ENCODE measurements around the gene RALY. TPM values are rescaled to one million over a fixed set of nuclear protein-coding genes. Genes with fewer than 3 reads are reported as not detected.

The RALY gene
- total and polyA plus RNA-seq, 2 experiments from 2014 or later, result 122 to 240 TPM

DNA sequence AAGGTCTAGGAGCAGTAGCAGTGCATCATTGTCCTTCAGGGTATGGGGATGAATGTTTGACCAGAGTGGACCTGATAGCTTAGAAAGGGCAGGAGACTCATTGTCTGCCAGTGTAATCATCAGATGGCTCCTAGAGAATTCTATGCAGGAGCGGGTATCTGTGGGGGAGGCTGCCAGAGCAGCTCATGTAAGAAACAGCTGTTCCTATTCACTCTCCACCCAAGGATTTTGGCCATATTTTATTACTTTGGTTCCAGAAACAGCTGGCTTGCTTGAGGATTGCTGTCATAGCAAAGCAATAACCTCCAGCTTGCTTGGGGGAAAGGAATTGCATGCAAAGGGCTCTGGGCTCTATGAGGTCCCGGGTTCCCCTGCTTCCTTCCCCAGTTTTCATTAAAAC, 44.1 kb downstream of the RALY start:
- H3K9me3 ChIP-seq (ENCODE audit: low read depth), result no peaks in the 10 kb centered on the region
- no peak overlapping the region for H3K4me3 ChIP-seq
- peaks cover 10% of the 10 kb centered on the region for H3K4me1 ChIP-seq (ENCODE audit: insufficient read depth)
- no peak overlapping the region for H3K4me2 ChIP-seq
- WGBS (ENCODE audit: low lambda C conversion rate, missing lambda C conversion rate), result 84% methylated on average over 2 of the region's 2 CpGs
- peaks cover 82% of the 10 kb centered on the region for H4K20me1 ChIP-seq (ENCODE audit: insufficient read depth, poor library complexity, severe bottlenecking)
- TF ChIP-seq, protein P1, sequence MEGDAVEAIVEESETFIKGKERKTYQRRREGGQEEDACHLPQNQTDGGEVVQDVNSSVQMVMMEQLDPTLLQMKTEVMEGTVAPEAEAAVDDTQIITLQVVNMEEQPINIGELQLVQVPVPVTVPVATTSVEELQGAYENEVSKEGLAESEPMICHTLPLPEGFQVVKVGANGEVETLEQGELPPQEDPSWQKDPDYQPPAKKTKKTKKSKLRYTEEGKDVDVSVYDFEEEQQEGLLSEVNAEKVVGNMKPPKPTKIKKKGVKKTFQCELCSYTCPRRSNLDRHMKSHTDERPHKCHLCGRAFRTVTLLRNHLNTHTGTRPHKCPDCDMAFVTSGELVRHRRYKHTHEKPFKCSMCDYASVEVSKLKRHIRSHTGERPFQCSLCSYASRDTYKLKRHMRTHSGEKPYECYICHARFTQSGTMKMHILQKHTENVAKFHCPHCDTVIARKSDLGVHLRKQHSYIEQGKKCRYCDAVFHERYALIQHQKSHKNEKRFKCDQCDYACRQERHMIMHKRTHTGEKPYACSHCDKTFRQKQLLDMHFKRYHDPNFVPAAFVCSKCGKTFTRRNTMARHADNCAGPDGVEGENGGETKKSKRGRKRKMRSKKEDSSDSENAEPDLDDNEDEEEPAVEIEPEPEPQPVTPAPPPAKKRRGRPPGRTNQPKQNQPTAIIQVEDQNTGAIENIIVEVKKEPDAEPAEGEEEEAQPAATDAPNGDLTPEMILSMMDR (IDR thresholded peaks at IDR 0.05; ENCODE audit: poor library complexity), result no peak
- TF ChIP-seq EZH2phosphoT487 (IDR thresholded peaks at IDR 0.05; ENCODE audit: low read depth, severe bottlenecking, unreplicated experiment) (no peak), EZH2 (IDR thresholded peaks at IDR 0.05; ENCODE audit: borderline replicate concordance) (no peak)
- peak overlapping the region; percentile 63 for H3K27ac ChIP-seq
- no peaks in the 10 kb centered on the region for H3K9me2 ChIP-seq (replicated peaks; ENCODE audit: insufficient read depth)
- H3K27me3 ChIP-seq, result no peaks in the 10 kb centered on the region
- H3K36me3 ChIP-seq (replicated peaks; ENCODE audit: insufficient read depth, low read depth), result no peaks in the 10 kb centered on the region
- peaks cover 98% of the 10 kb centered on the region for H3K79me2 ChIP-seq
- H2AFZ ChIP-seq, result no peak overlapping the region
- peak; percentile 23 for DNase-seq (ENCODE audit: low spot score)

DNA sequence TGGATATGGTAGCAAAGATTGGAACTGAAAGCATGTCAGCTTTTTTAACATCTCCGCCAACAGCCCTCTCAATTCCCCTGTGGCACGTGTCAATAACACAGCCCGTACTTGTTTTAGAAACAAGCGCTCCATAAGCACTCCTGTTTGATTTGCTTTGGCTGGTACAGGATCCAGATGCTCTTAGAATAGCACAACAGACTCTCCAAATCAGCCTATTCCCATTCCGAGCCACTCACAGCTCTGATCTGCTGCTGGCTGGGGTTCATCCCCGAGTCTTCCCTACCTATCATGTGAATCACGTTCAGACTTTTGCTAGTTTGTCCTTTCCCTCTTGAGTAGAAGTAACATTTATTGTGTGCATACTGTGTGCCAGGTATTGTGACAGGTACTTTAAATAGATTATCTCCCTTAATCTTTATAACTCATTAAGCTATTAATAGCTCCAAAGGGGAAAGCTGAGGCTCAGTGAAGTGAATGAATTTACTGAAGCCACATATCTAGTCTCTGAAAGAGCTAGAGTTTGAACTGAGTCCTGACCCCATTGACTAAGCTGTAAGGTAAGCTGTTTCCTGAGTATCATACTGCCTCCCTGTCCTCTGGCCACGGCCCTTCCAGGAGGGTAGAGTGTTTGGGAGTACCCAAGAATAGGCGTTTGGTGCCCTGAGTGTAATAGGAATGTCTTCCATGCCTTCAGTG, 46.7 kb downstream of the RALY start:
- no peak for DNase-seq (ENCODE audit: low spot score)
- Histone ChIP-seq H3K27ac (peak overlapping the region; percentile 30), H3K79me2 (peaks cover 99% of the 10 kb centered on the region), H3K4me1 (ENCODE audit: insufficient read depth) (peaks cover 18% of the 10 kb centered on the region), H2AFZ (no peak overlapping the region), H3K9me2 (replicated peaks; ENCODE audit: insufficient read depth) (no peaks in the 10 kb centered on the region), H3K4me3 (no peak overlapping the region), H4K20me1 (ENCODE audit: insufficient read depth, poor library complexity, severe bottlenecking) (peaks cover 89% of the 10 kb centered on the region), H3K9me3 (ENCODE audit: low read depth) (no peaks in the 10 kb centered on the region), H3K4me2 (no peak overlapping the region), H3K36me3 (replicated peaks; ENCODE audit: insufficient read depth, low read depth) (no peaks in the 10 kb centered on the region), H3K27me3 (no peaks in the 10 kb centered on the region)
- TF ChIP-seq EZH2phosphoT487 (IDR thresholded peaks at IDR 0.05; ENCODE audit: low read depth, severe bottlenecking, unreplicated experiment), result no peak
- WGBS (ENCODE audit: low lambda C conversion rate, missing lambda C conversion rate), result 84% methylated on average over 9 of the region's 9 CpGs

DNA sequence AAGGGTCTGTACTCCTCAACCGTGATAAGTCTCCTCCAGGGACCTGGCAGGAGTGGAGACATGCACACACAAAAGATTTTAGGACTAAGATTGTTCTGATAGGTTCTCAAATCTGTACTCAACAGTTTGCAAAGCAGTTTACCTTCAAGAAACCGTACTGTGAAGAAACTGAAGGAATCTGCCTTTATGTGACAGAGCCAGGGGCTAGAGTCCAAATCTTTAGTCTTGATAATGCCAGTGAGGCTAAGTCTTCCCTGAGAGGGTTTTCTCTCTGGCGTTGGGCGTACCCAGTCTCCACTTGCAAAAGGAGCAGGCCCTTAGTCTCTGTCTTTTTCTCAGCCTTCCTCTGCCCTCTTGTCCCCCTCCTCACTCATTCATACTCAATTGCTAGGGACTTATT, 47.5 kb downstream of the RALY start:
- H3K4me2 ChIP-seq, result no peak overlapping the region
- H3K27ac ChIP-seq, result peak overlapping the region; percentile 30
- TF ChIP-seq EZH2phosphoT487 (IDR thresholded peaks at IDR 0.05; ENCODE audit: low read depth, severe bottlenecking, unreplicated experiment) (no peak), EZH2 (IDR thresholded peaks at IDR 0.05; ENCODE audit: borderline replicate concordance) (no peak)
- TF ChIP-seq, protein P1 (IDR thresholded peaks at IDR 0.05; ENCODE audit: poor library complexity), result no peak
- WGBS (ENCODE audit: low lambda C conversion rate, missing lambda C conversion rate), result 85% methylated on average over 4 of the region's 4 CpGs
- no peak overlapping the region for H3K4me3 ChIP-seq
- peaks cover 91% of the 10 kb centered on the region for H3K79me2 ChIP-seq
- H3K27me3 ChIP-seq, result no peaks in the 10 kb centered on the region
- no peak overlapping the region for H2AFZ ChIP-seq
- no peaks in the 10 kb centered on the region for H3K36me3 ChIP-seq (replicated peaks; ENCODE audit: insufficient read depth, low read depth)
- H3K9me2 ChIP-seq (replicated peaks; ENCODE audit: insufficient read depth), result no peaks in the 10 kb centered on the region
- no peak for DNase-seq (ENCODE audit: low spot score)
- peaks cover 26% of the 10 kb centered on the region for H3K4me1 ChIP-seq (ENCODE audit: insufficient read depth)
- H3K9me3 ChIP-seq (ENCODE audit: low read depth), result no peaks in the 10 kb centered on the region
- peaks cover 90% of the 10 kb centered on the region for H4K20me1 ChIP-seq (ENCODE audit: insufficient read depth, poor library complexity, severe bottlenecking)

DNA sequence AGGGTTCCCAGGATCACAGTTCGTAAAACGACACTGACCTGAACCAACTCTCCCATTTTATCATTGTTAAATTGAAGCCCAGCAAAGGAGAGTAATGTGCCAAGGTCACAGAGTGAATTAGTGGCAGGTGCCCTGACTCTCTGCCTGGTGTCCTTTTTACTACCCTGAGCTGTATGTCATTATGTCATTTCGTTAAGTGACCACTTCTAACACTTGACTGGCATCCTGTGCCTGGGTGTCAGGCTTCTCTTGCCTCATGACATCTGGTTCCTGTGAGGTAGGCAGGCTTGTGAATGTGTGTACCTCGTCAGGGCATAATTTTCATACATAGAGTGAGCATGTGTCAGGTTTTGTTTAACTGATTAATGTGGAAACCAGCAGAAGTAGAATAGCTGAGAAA, 48.6 kb downstream of the RALY start:
- H3K27ac ChIP-seq, result no peak overlapping the region
- peaks cover 89% of the 10 kb centered on the region for H4K20me1 ChIP-seq (ENCODE audit: insufficient read depth, poor library complexity, severe bottlenecking)
- no peak overlapping the region for H3K4me2 ChIP-seq
- no peak overlapping the region for H2AFZ ChIP-seq
- no peak for DNase-seq (ENCODE audit: low spot score)
- H3K4me3 ChIP-seq, result no peak overlapping the region
- no peaks in the 10 kb centered on the region for H3K9me2 ChIP-seq (replicated peaks; ENCODE audit: insufficient read depth)
- H3K36me3 ChIP-seq (replicated peaks; ENCODE audit: insufficient read depth, low read depth), result no peaks in the 10 kb centered on the region
- TF ChIP-seq EZH2 (IDR thresholded peaks at IDR 0.05; ENCODE audit: borderline replicate concordance) (no peak), EZH2phosphoT487 (IDR thresholded peaks at IDR 0.05; ENCODE audit: low read depth, severe bottlenecking, unreplicated experiment) (no peak)
- TF ChIP-seq, protein P1 (IDR thresholded peaks at IDR 0.05; ENCODE audit: poor library complexity), result no peak
- WGBS (ENCODE audit: low lambda C conversion rate, missing lambda C conversion rate), result 82% methylated on average over 4 of the region's 4 CpGs
- peaks cover 85% of the 10 kb centered on the region for H3K79me2 ChIP-seq
- H3K27me3 ChIP-seq, result no peaks in the 10 kb centered on the region
- peaks cover 21% of the 10 kb centered on the region for H3K4me1 ChIP-seq (ENCODE audit: insufficient read depth)
- H3K9me3 ChIP-seq (ENCODE audit: low read depth), result no peaks in the 10 kb centered on the region

Measured in hepatocyte (in vitro differentiated cells).